ENCODE results near the gene DIAPH2.

DIAPH2 gene

GRCh38 chrX:97175147-97175546, 490.5 kb downstream of the DIAPH2 start:
- H3K27ac ChIP-seq (ENCODE audit: low read depth, low read length), result no peak overlapping the region
- no peaks in the 10 kb centered on the region for H3K36me3 ChIP-seq (ENCODE audit: control insufficient read depth, insufficient read depth, low read length)
- no peak overlapping the region for H3K9ac ChIP-seq (ENCODE audit: low read length)
- no peaks in the 10 kb centered on the region for H3K27me3 ChIP-seq (ENCODE audit: control insufficient read depth, insufficient read depth, low read length)
- no peak overlapping the region for H3K4me3 ChIP-seq (ENCODE audit: low read length)
- no peaks in the 10 kb centered on the region for H3K4me1 ChIP-seq (ENCODE audit: control insufficient read depth, insufficient read depth, low read length)

- Histone ChIP-seq H3K27me3 (ENCODE audit: control insufficient read depth, insufficient read depth, low read length) (no peaks in the 10 kb centered on the region), H3K36me3 (ENCODE audit: control insufficient read depth, insufficient read depth, low read length) (no peaks in the 10 kb centered on the region), H3K27ac (ENCODE audit: low read depth, low read length) (no peak overlapping the region), H3K4me1 (ENCODE audit: control insufficient read depth, insufficient read depth, low read length) (no peaks in the 10 kb centered on the region), H3K4me3 (ENCODE audit: low read length) (no peak overlapping the region), H3K9ac (ENCODE audit: low read length) (no peak overlapping the region)
Measured at GRCh38 chrX:97189668-97190067, 505.0 kb downstream of the DIAPH2 start.

GRCh38 chrX:97199501-97199900, 514.9 kb downstream of the DIAPH2 start:
- H3K9ac ChIP-seq (ENCODE audit: low read length), result no peak overlapping the region
- no peak overlapping the region for H3K4me3 ChIP-seq (ENCODE audit: low read length)
- no peaks in the 10 kb centered on the region for H3K36me3 ChIP-seq (ENCODE audit: control insufficient read depth, insufficient read depth, low read length)
- no peak overlapping the region for H3K27ac ChIP-seq (ENCODE audit: low read depth, low read length)
- no peaks in the 10 kb centered on the region for H3K27me3 ChIP-seq (ENCODE audit: control insufficient read depth, insufficient read depth, low read length)
- no peaks in the 10 kb centered on the region for H3K4me1 ChIP-seq (ENCODE audit: control insufficient read depth, insufficient read depth, low read length)

GRCh38 chrX:97200454-97200853, 515.8 kb downstream of the DIAPH2 start:
- no peak overlapping the region for H3K27ac ChIP-seq (ENCODE audit: low read depth, low read length)
- no peaks in the 10 kb centered on the region for H3K4me1 ChIP-seq (ENCODE audit: control insufficient read depth, insufficient read depth, low read length)
- H3K4me3 ChIP-seq (ENCODE audit: low read length), result no peak overlapping the region
- no peak overlapping the region for H3K9ac ChIP-seq (ENCODE audit: low read length)
- no peaks in the 10 kb centered on the region for H3K36me3 ChIP-seq (ENCODE audit: control insufficient read depth, insufficient read depth, low read length)
- H3K27me3 ChIP-seq (ENCODE audit: control insufficient read depth, insufficient read depth, low read length), result no peaks in the 10 kb centered on the region

GRCh38 chrX:97210501-97210900, 525.9 kb downstream of the DIAPH2 start:
- Histone ChIP-seq H3K9ac (ENCODE audit: low read length) (no peak overlapping the region), H3K4me3 (ENCODE audit: low read length) (no peak overlapping the region), H3K27ac (ENCODE audit: low read depth, low read length) (no peak overlapping the region), H3K4me1 (ENCODE audit: control insufficient read depth, insufficient read depth, low read length) (no peaks in the 10 kb centered on the region), H3K36me3 (ENCODE audit: control insufficient read depth, insufficient read depth, low read length) (no peaks in the 10 kb centered on the region), H3K27me3 (ENCODE audit: control insufficient read depth, insufficient read depth, low read length) (no peaks in the 10 kb centered on the region)

- H3K9ac ChIP-seq (ENCODE audit: low read length), result no peak overlapping the region
- H3K27me3 ChIP-seq (ENCODE audit: control insufficient read depth, insufficient read depth, low read length), result no peaks in the 10 kb centered on the region
- H3K4me1 ChIP-seq (ENCODE audit: control insufficient read depth, insufficient read depth, low read length), result no peaks in the 10 kb centered on the region
- H3K4me3 ChIP-seq (ENCODE audit: low read length), result no peak overlapping the region
- H3K27ac ChIP-seq (ENCODE audit: low read depth, low read length), result no peak overlapping the region
- H3K36me3 ChIP-seq (ENCODE audit: control insufficient read depth, insufficient read depth, low read length), result no peaks in the 10 kb centered on the region
Measured at GRCh38 chrX:97211070-97211469, 526.4 kb downstream of the DIAPH2 start.

- H3K36me3 ChIP-seq (ENCODE audit: control insufficient read depth, insufficient read depth, low read length), result no peaks in the 10 kb centered on the region
- H3K27me3 ChIP-seq (ENCODE audit: control insufficient read depth, insufficient read depth, low read length), result no peaks in the 10 kb centered on the region
- H3K27ac ChIP-seq (ENCODE audit: low read depth, low read length), result no peak overlapping the region
- no peak overlapping the region for H3K4me3 ChIP-seq (ENCODE audit: low read length)
- H3K4me1 ChIP-seq (ENCODE audit: control insufficient read depth, insufficient read depth, low read length), result no peaks in the 10 kb centered on the region
- H3K9ac ChIP-seq (ENCODE audit: low read length), result no peak overlapping the region
Measured at GRCh38 chrX:97215186-97215585, 530.5 kb downstream of the DIAPH2 start.

GRCh38 chrX:97224148-97224547, 539.5 kb downstream of the DIAPH2 start:
- Histone ChIP-seq H3K9ac (ENCODE audit: low read length) (no peak overlapping the region), H3K36me3 (ENCODE audit: control insufficient read depth, insufficient read depth, low read length) (no peaks in the 10 kb centered on the region), H3K27ac (ENCODE audit: low read depth, low read length) (no peak overlapping the region), H3K4me3 (ENCODE audit: low read length) (no peak overlapping the region), H3K27me3 (ENCODE audit: control insufficient read depth, insufficient read depth, low read length) (no peaks in the 10 kb centered on the region), H3K4me1 (ENCODE audit: control insufficient read depth, insufficient read depth, low read length) (no peaks in the 10 kb centered on the region)

- Histone ChIP-seq H3K9ac (ENCODE audit: low read length) (no peak overlapping the region), H3K27me3 (ENCODE audit: control insufficient read depth, insufficient read depth, low read length) (no peaks in the 10 kb centered on the region), H3K4me3 (ENCODE audit: low read length) (no peak overlapping the region), H3K4me1 (ENCODE audit: control insufficient read depth, insufficient read depth, low read length) (no peaks in the 10 kb centered on the region), H3K27ac (ENCODE audit: low read depth, low read length) (no peak overlapping the region), H3K36me3 (ENCODE audit: control insufficient read depth, insufficient read depth, low read length) (no peaks in the 10 kb centered on the region)
Measured at GRCh38 chrX:97229318-97229717, 544.7 kb downstream of the DIAPH2 start.

- no peak overlapping the region for H3K27ac ChIP-seq (ENCODE audit: low read depth, low read length)
- no peak overlapping the region for H3K4me3 ChIP-seq (ENCODE audit: low read length)
- H3K36me3 ChIP-seq (ENCODE audit: control insufficient read depth, insufficient read depth, low read length), result no peaks in the 10 kb centered on the region
- H3K27me3 ChIP-seq (ENCODE audit: control insufficient read depth, insufficient read depth, low read length), result no peaks in the 10 kb centered on the region
- no peaks in the 10 kb centered on the region for H3K4me1 ChIP-seq (ENCODE audit: control insufficient read depth, insufficient read depth, low read length)
- H3K9ac ChIP-seq (ENCODE audit: low read length), result no peak overlapping the region
Measured at GRCh38 chrX:97230948-97231347, 546.3 kb downstream of the DIAPH2 start.

- H3K4me3 ChIP-seq (ENCODE audit: low read length), result no peak overlapping the region
- H3K9ac ChIP-seq (ENCODE audit: low read length), result no peak overlapping the region
- no peaks in the 10 kb centered on the region for H3K4me1 ChIP-seq (ENCODE audit: control insufficient read depth, insufficient read depth, low read length)
- H3K36me3 ChIP-seq (ENCODE audit: control insufficient read depth, insufficient read depth, low read length), result no peaks in the 10 kb centered on the region
- H3K27ac ChIP-seq (ENCODE audit: low read depth, low read length), result no peak overlapping the region
- no peaks in the 10 kb centered on the region for H3K27me3 ChIP-seq (ENCODE audit: control insufficient read depth, insufficient read depth, low read length)
Measured at GRCh38 chrX:97234471-97235081, 549.9 kb downstream of the DIAPH2 start.

- Histone ChIP-seq H3K36me3 (ENCODE audit: control insufficient read depth, insufficient read depth, low read length) (no peaks in the 10 kb centered on the region), H3K27ac (ENCODE audit: low read depth, low read length) (no peak overlapping the region), H3K4me3 (ENCODE audit: low read length) (no peak overlapping the region), H3K27me3 (ENCODE audit: control insufficient read depth, insufficient read depth, low read length) (no peaks in the 10 kb centered on the region), H3K9ac (ENCODE audit: low read length) (no peak overlapping the region), H3K4me1 (ENCODE audit: control insufficient read depth, insufficient read depth, low read length) (no peaks in the 10 kb centered on the region)
Measured at GRCh38 chrX:97238632-97239031, 554.0 kb downstream of the DIAPH2 start.

GRCh38 chrX:97252111-97252510, 567.5 kb downstream of the DIAPH2 start:
- H3K27me3 ChIP-seq (ENCODE audit: control insufficient read depth, insufficient read depth, low read length), result no peaks in the 10 kb centered on the region
- no peak overlapping the region for H3K9ac ChIP-seq (ENCODE audit: low read length)
- no peaks in the 10 kb centered on the region for H3K36me3 ChIP-seq (ENCODE audit: control insufficient read depth, insufficient read depth, low read length)
- H3K27ac ChIP-seq (ENCODE audit: low read depth, low read length), result no peak overlapping the region
- no peaks in the 10 kb centered on the region for H3K4me1 ChIP-seq (ENCODE audit: control insufficient read depth, insufficient read depth, low read length)
- no peak overlapping the region for H3K4me3 ChIP-seq (ENCODE audit: low read length)
